D721Med (cell line): Measurements from ENCODE around the gene TMPRSS11D.

ENCODE experiments used
- DNase-seq: peaks from one replicate; pipeline ENCODE4 v3.0.0; 2011; ENCODE audit warnings: low spot score; ENCODE audit not compliant: insufficient read length
- FAIRE-seq: peaks from 2 replicates; lab custom pipeline; 2011; peaks lifted over from hg19 to GRCh38; lab: Jason Lieb, UNC
- CTCF ChIP-seq: IDR thresholded peaks from 2 replicates; pipeline ENCODE4 v1.5.1; 2012; ENCODE audit warnings: mild to moderate bottlenecking, control low read depth; ENCODE audit not compliant: insufficient read depth; ENCODE audit errors: missing control alignments

TMPRSS11D gene

GRCh38 chr4:67892253-67892652 lies 8.5 kb upstream of the TMPRSS11D start:
- FAIRE-seq (no peak), DNase-seq (no peak)
- TF ChIP-seq CTCF: no peak

- TF ChIP-seq CTCF: no peak
- FAIRE-seq: no peak
- no peak for DNase-seq
Observed at GRCh38 chr4:67891645-67892044, 7.8 kb upstream of the TMPRSS11D start.

GRCh38 chr4:67886281-67886680 lies 2.5 kb upstream of the TMPRSS11D start:
- DNase-seq: no peak
- FAIRE-seq: no peak
- TF ChIP-seq CTCF: no peak

- no peak for DNase-seq
- no peak for TF ChIP-seq CTCF
- no peak for FAIRE-seq
Observed at GRCh38 chr4:67885762-67886161, 2.0 kb upstream of the TMPRSS11D start.

- DNase-seq (no peak), FAIRE-seq (no peak)
- TF ChIP-seq CTCF: no peak
Observed at GRCh38 chr4:67884701-67885100, 899 bp upstream of the TMPRSS11D start.

- TF ChIP-seq CTCF: no peak
- FAIRE-seq (no peak), DNase-seq (no peak)
Observed at GRCh38 chr4:67883458-67883857, 344 bp downstream of the TMPRSS11D start.

GRCh38 chr4:67880866-67881610 lies 2.8 kb downstream of the TMPRSS11D start:
- DNase-seq (no peak), FAIRE-seq (no peak)
- TF ChIP-seq CTCF: no peak
